IMR-90 (cell line): Measurements from ENCODE around the gene ARID4B. TPM values are rescaled to one million over a fixed set of nuclear protein-coding genes. Genes with fewer than 3 reads are reported as not detected.

Source experiments
- ATAC-seq: fragments of 200-7000 bp; cut with Tn5 transposase; 2 replicates; pipeline ENCODE4 v1.9.1; 2020; ENCODE audit warnings: low read depth, mild to moderate bottlenecking, moderate library complexity
- BruUV-seq: library from RNA; stranded (reverse); fragments of 400-500 nt; replicated peaks from 2 replicates; lab custom pipeline; 2021; lab: Mats Ljungman, UMichigan
- CTCF ChIA-PET: fragments of 300-600 bp; formaldehyde crosslinking; extraction: SDS; loops from one replicate; lab custom pipeline; 2021; ENCODE audit warnings: antibody characterized with exemption; lab: Yijun Ruan, JAX
- POLR2A ChIA-PET: fragments of 300-600 bp; sonication (Branson Sonifier 250); formaldehyde crosslinking; loops from one replicate; lab custom pipeline; 2022; ENCODE audit warnings: antibody characterized with exemption; ENCODE audit not compliant: unreplicated experiment; lab: Charles Lee
- DNase-seq: peaks from one replicate; pipeline ENCODE4 v3.0.0; 2013
- H2AFZ ChIP-seq: replicated peaks from 2 replicates; pipeline ENCODE3; 2013; ENCODE audit warnings: low read length, mild to moderate bottlenecking; ENCODE audit not compliant: poor library complexity
- H2AK5ac ChIP-seq: 2 replicates; pipeline ENCODE4 v1.6.1; 2013; ENCODE audit warnings: low read depth, low read length, inconsistent platforms
- H2AK9ac ChIP-seq: replicated peaks from 2 replicates; pipeline ENCODE3; 2013; ENCODE audit warnings: mild to moderate bottlenecking, low read depth, low read length, moderate library complexity; ENCODE audit not compliant: poor library complexity
- H2BK120ac ChIP-seq: 2 replicates; pipeline ENCODE4 v1.6.1; 2013; ENCODE audit warnings: low read depth, low read length, inconsistent platforms
- H2BK15ac ChIP-seq: 3 replicates; pipeline ENCODE4 v1.6.1; 2013; ENCODE audit warnings: low read depth, low read length, inconsistent platforms
- H2BK20ac ChIP-seq: 2 replicates; pipeline ENCODE4 v1.6.1; 2013; ENCODE audit warnings: low read depth, mild to moderate bottlenecking, inconsistent platforms, low read length, moderate library complexity
- H2BK5ac ChIP-seq: 2 replicates; pipeline ENCODE4 v1.6.1; 2013; ENCODE audit warnings: mild to moderate bottlenecking, low read depth, low read length, inconsistent platforms; ENCODE audit not compliant: poor library complexity, severe bottlenecking
- H3K14ac ChIP-seq: replicated peaks from 2 replicates; pipeline ENCODE4 v1.6.1; 2013; ENCODE audit warnings: low read depth, low read length, inconsistent platforms
- H3K18ac ChIP-seq: 2 replicates; pipeline ENCODE4 v1.6.1; 2013; ENCODE audit warnings: low read depth, low read length, control low read depth
- H3K23ac ChIP-seq: 2 replicates; pipeline ENCODE4 v1.6.1; 2013; ENCODE audit warnings: low read depth, low read length, inconsistent platforms
- H3K27ac ChIP-seq: 2 replicates; pipeline ENCODE4 v1.5.1; 2013; ENCODE audit warnings: mild to moderate bottlenecking, control low read depth, low read length; ENCODE audit not compliant: insufficient read depth
- H3K27me3 ChIP-seq: 2 replicates; pipeline ENCODE4 v1.6.1; 2013; ENCODE audit warnings: low read length; ENCODE audit not compliant: control insufficient read depth, insufficient read depth
- H3K36me3 ChIP-seq: 2 replicates; pipeline ENCODE4 v1.6.1; 2013; ENCODE audit warnings: low read length, mixed read lengths; ENCODE audit not compliant: control insufficient read depth, insufficient read depth
- H3K4ac ChIP-seq: 2 replicates; pipeline ENCODE4 v1.6.1; 2013; ENCODE audit warnings: low read depth, low read length, inconsistent platforms
- H3K4me1 ChIP-seq: 2 replicates; pipeline ENCODE4 v1.6.1; 2013; ENCODE audit warnings: low read length, mixed read lengths; ENCODE audit not compliant: control insufficient read depth, insufficient read depth
- H3K4me2 ChIP-seq: 2 replicates; pipeline ENCODE4 v1.6.1; 2013; ENCODE audit warnings: low read depth, mild to moderate bottlenecking, control low read depth, low read length, moderate library complexity
- H3K4me3 ChIP-seq: 2 replicates; pipeline ENCODE4 v1.5.1; 2013; ENCODE audit warnings: low read depth, mild to moderate bottlenecking, control low read depth, low read length, moderate library complexity; ENCODE audit not compliant: insufficient read depth
- H3K56ac ChIP-seq: 2 replicates; pipeline ENCODE4 v1.6.1; 2013; ENCODE audit warnings: low read length, inconsistent platforms; ENCODE audit not compliant: insufficient read depth; ENCODE audit errors: extremely low read depth
- H3K79me1 ChIP-seq, 2 experiments: 2 replicates each; pipeline ENCODE4 v1.6.1; 2013; ENCODE audit warnings: low read length in 2 of 2, inconsistent platforms in 1 of 2, low read depth in 1 of 2
- H3K9ac ChIP-seq: 2 replicates; pipeline ENCODE4 v1.6.1; 2013; ENCODE audit warnings: low read depth, low read length, control low read depth
- H3K9me1 ChIP-seq: 2 replicates; pipeline ENCODE4 v1.6.1; 2013; ENCODE audit warnings: low read length, inconsistent platforms; ENCODE audit not compliant: insufficient read depth
- H3K9me3 ChIP-seq: 2 replicates; pipeline ENCODE4 v1.6.1; 2013; ENCODE audit warnings: low read length; ENCODE audit not compliant: control insufficient read depth, insufficient read depth
- H4K20me1 ChIP-seq: 2 replicates; pipeline ENCODE4 v1.6.1; 2013; ENCODE audit warnings: low read length, inconsistent platforms; ENCODE audit not compliant: insufficient read depth
- H4K5ac ChIP-seq: 2 replicates; pipeline ENCODE4 v1.6.1; 2013; ENCODE audit warnings: mild to moderate bottlenecking, low read depth, low read length, control low read depth
- H4K8ac ChIP-seq, 2 experiments: 2 replicates each; pipeline ENCODE4 v1.6.1; 2013; ENCODE audit warnings: low read depth in 2 of 2, low read length in 2 of 2, control low read depth in 1 of 2, inconsistent platforms in 1 of 2
- H4K91ac ChIP-seq: 2 replicates; pipeline ENCODE4 v1.6.1; 2013; ENCODE audit warnings: low read depth, low read length, inconsistent platforms; ENCODE audit not compliant: insufficient read depth
- FOS ChIP-seq: fragments of 150-350 bp; IDR thresholded peaks from 2 replicates; pipeline ENCODE4 v1.6.1; 2016; ENCODE audit warnings: low read depth, low read length
- MAFK ChIP-seq: IDR thresholded peaks from 2 replicates; pipeline ENCODE4 v1.6.1; 2012; ENCODE audit warnings: low read depth, low read length, improper control_type of control experiment
- NFE2L2 ChIP-seq: fragments of 150-350 bp; IDR thresholded peaks from 2 replicates; pipeline ENCODE4 v1.6.1; 2016; ENCODE audit warnings: low read depth, mild to moderate bottlenecking, low read length
- RAD21 ChIP-seq: IDR thresholded peaks from 2 replicates; pipeline ENCODE4 v1.6.1; 2012; ENCODE audit warnings: low read length, improper control_type of control experiment
- RFX5 ChIP-seq: IDR thresholded peaks from 2 replicates; pipeline ENCODE4 v1.8.0; 2012; ENCODE audit warnings: low read depth, mild to moderate bottlenecking, low read length, moderate library complexity
- SMC3 ChIP-seq: fragments of 150-350 bp; IDR thresholded peaks from 2 replicates; pipeline ENCODE4 v1.6.1; 2016; ENCODE audit warnings: low read depth, mild to moderate bottlenecking, antibody characterized with exemption, low read length, moderate library complexity
- WGBS, 2 experiments: methylation state at CpG; one replicate each; pipeline versions ENCODE4 v1.1.5 to v1.1.7; 2013; ENCODE audit warnings: missing lambda C conversion rate in 2 of 2; ENCODE audit not compliant: insufficient read length in 1 of 2; ENCODE audit errors: extremely low coverage in 2 of 2; 5-methylcytosine and 5-hydroxymethylcytosine counted together
- dilution Hi-C: fragments of 300-500 bp; cut with HindIII; formaldehyde crosslinking; loops from one replicate; pipeline ENCODE4 v1.14.3; 2018; ENCODE audit warnings: low sequenced_read_pairs; ENCODE audit not compliant: unreplicated experiment
- in situ Hi-C: fragments of 300-500 bp; cut with MboI; formaldehyde crosslinking; loops from 3 replicates; pipeline ENCODE4 v1.14.3; 2019; ENCODE audit warnings: low sequenced_read_pairs, inconsistent platforms, mixed read lengths
- intact Hi-C: fragments of 100-400 bp; cut with micrococcal nuclease; formaldehyde crosslinking; loops from 2 replicates; pipeline ENCODE4 v1.10.0; 2022
- polyA plus RNA-seq, 3 experiments: library from polyadenylated mRNA; depleted of rRNA; stranded (reverse); fragments of >200 nt; gene quantifications; 2 replicates each; pipeline ENCODE4 v1.2.3, GENCODE V29; 2012; ENCODE audit warnings: low replicate concordance in 1 of 3
- total RNA-seq: library from RNA; depleted of rRNA; stranded (reverse); fragments of >200 nt; gene quantifications from 2 replicates; pipeline ENCODE4 v1.2.3, GENCODE V29; 2012
- TF ChIP-seq, protein P1 (sequence below): conservative IDR thresholded peaks from 2 replicates; pipeline ENCODE4 v1.5.1; 2012; ENCODE audit warnings: mild to moderate bottlenecking, low read depth, low read length, improper control_type of control experiment
- TF ChIP-seq, protein P2 (sequence below): fragments of 150-350 bp; IDR thresholded peaks from 2 replicates; pipeline ENCODE4 v1.6.1; 2017; ENCODE audit warnings: mild to moderate bottlenecking, antibody characterized with exemption, low read length, low read depth

ARID4B gene
- total and polyA plus RNA-seq, 2 of the 4 experiments (the other 2 are of a cell fraction), result 8.5 to 16.0 TPM

DNA sequence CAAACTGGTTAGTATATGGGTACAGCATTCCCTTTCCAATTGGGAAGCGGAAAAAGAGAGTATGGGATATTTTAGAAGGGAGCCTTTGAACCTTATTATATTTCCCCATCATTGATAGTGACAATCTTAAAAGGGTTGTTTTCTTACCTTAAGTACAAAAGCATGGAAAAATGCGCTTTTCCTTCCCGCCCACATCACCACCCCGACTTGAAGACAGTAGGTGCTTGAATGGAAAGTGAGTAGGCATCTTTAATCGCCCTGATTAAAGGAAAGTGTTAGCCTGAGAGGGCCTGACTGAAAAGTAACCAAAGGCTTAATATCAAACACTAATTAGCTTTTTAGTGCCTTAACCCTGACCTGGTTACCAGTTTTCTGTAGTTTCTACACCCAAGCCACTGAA lies 15.7 kb upstream of the ARID4B start:
- Histone ChIP-seq H3K27me3 (no peaks in the 10 kb centered on the region), H2AFZ (no peak overlapping the region), H3K18ac (no peak overlapping the region), H3K9me1 (no peaks in the 10 kb centered on the region), H2AK5ac (no peak overlapping the region), H3K4me2 (no peak overlapping the region), H3K9ac (no peak overlapping the region), H4K20me1 (no peaks in the 10 kb centered on the region), H3K14ac (no peak overlapping the region), H2BK20ac (no peak overlapping the region), H3K56ac (no peak overlapping the region), H2BK5ac (no peak overlapping the region), H2AK9ac (no peak overlapping the region), H3K9me3 (no peaks in the 10 kb centered on the region), H4K8ac (no peak overlapping the region), H3K23ac (no peak overlapping the region), H2BK15ac (no peak overlapping the region), H3K4me3 (no peak overlapping the region), H3K79me1 (peaks cover 3% of the 10 kb centered on the region in 2 experiments; a peak in 2 of 4 replicates), H4K5ac (no peak overlapping the region), H3K36me3 (peaks cover 9% of the 10 kb centered on the region; the same call in 1 of the 2 replicates), H4K91ac (no peak overlapping the region), H3K4me1 (no peaks in the 10 kb centered on the region), H3K4ac (no peak overlapping the region), H2BK120ac (no peak overlapping the region), H3K27ac (no peak overlapping the region)
- ChIA-PET POLR2A (no interaction called here), CTCF (no interaction called here)
- dilution Hi-C loops (no loop called here), intact Hi-C loops (no loop called here), in situ Hi-C loops (no loop called here)
- WGBS, 2 experiments, result no CpG with 5 or more reads among the region's 5 CpGs
- ATAC-seq, result no peak
- BruUV-seq, result no TSS peak
- TF ChIP-seq, protein P1, sequence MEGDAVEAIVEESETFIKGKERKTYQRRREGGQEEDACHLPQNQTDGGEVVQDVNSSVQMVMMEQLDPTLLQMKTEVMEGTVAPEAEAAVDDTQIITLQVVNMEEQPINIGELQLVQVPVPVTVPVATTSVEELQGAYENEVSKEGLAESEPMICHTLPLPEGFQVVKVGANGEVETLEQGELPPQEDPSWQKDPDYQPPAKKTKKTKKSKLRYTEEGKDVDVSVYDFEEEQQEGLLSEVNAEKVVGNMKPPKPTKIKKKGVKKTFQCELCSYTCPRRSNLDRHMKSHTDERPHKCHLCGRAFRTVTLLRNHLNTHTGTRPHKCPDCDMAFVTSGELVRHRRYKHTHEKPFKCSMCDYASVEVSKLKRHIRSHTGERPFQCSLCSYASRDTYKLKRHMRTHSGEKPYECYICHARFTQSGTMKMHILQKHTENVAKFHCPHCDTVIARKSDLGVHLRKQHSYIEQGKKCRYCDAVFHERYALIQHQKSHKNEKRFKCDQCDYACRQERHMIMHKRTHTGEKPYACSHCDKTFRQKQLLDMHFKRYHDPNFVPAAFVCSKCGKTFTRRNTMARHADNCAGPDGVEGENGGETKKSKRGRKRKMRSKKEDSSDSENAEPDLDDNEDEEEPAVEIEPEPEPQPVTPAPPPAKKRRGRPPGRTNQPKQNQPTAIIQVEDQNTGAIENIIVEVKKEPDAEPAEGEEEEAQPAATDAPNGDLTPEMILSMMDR, result no peak
- TF ChIP-seq FOS, result no peak
- no peak for TF ChIP-seq SMC3
- TF ChIP-seq, protein P2, sequence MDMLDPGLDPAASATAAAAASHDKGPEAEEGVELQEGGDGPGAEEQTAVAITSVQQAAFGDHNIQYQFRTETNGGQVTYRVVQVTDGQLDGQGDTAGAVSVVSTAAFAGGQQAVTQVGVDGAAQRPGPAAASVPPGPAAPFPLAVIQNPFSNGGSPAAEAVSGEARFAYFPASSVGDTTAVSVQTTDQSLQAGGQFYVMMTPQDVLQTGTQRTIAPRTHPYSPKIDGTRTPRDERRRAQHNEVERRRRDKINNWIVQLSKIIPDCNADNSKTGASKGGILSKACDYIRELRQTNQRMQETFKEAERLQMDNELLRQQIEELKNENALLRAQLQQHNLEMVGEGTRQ, result no peak
- TF ChIP-seq RFX5, result no peak
- no peak for TF ChIP-seq NFE2L2
- no peak for TF ChIP-seq MAFK
- no peak for TF ChIP-seq RAD21
- DNase-seq, result no peak
